GM12878 (cell line): ENCODE data around the gene TMEM52. TPM values are rescaled to one million over a fixed set of nuclear protein-coding genes. Genes with fewer than 3 reads are reported as not detected.

Experiments
- ATAC-seq: fragments of 200-7000 bp; cut with Tn5 transposase; 3 replicates; pipeline ENCODE4 v1.9.1; 2020; ENCODE audit warnings: mild to moderate bottlenecking, moderate library complexity
- BruUV-seq: library from RNA; stranded (reverse); fragments of 400-500 nt; replicated peaks from 2 replicates; lab custom pipeline; 2021; lab: Mats Ljungman, UMichigan
- CTCF ChIA-PET: fragments of 300-600 bp; sonication (Branson Sonifier 250); formaldehyde crosslinking; extraction: SDS; loops from one replicate; lab custom pipeline; 2021; ENCODE audit warnings: inconsistent platforms; lab: Yijun Ruan, JAX
- POLR2A ChIA-PET: fragments of 350-600 bp; formaldehyde crosslinking; extraction: SDS; loops from one replicate; lab custom pipeline; 2021; ENCODE audit warnings: inconsistent platforms; lab: Charles Lee
- RAD21 ChIA-PET: fragments of 300-600 bp; sonication (Branson Sonifier 250); formaldehyde crosslinking; loops from one replicate; lab custom pipeline; 2023; ENCODE audit warnings: antibody characterized with exemption; ENCODE audit not compliant: unreplicated experiment; lab: Charles Lee
- SMC1A ChIA-PET: fragments of 300-600 bp; sonication (Branson Sonifier 250); formaldehyde crosslinking; loops from one replicate; lab custom pipeline; 2023; ENCODE audit not compliant: unreplicated experiment, uncharacterized antibody; lab: Charles Lee
- DNase-seq: peaks from one replicate; pipeline ENCODE4 v3.0.0-alpha.2; 2011; ENCODE audit warnings: low read depth, low spot score
- FAIRE-seq: peaks from 3 replicates; lab custom pipeline; 2011; peaks lifted over from hg19 to GRCh38; lab: Jason Lieb, UNC
- H2AFZ ChIP-seq: 2 replicates; pipeline ENCODE4 v1.6.0; 2011; ENCODE audit warnings: low read depth, low read length, control low read depth; ENCODE audit not compliant: control insufficient read depth
- H3K27ac ChIP-seq: 2 replicates; pipeline ENCODE4 v1.5.1; 2011; ENCODE audit warnings: control low read depth; ENCODE audit not compliant: control insufficient read depth, insufficient read depth
- H3K27me3 ChIP-seq, 2 experiments: replicated peaks in 1 of 2; 2 replicates each; pipeline versions ENCODE4 v1.6.0 to v1.6.1; 2011; ENCODE audit warnings: low read length in 1 of 2; ENCODE audit not compliant: control insufficient read depth in 2 of 2, insufficient read depth in 2 of 2
- H3K36me3 ChIP-seq, 2 experiments: 2 replicates each; pipeline ENCODE4 v1.5.1; 2011; ENCODE audit warnings: low read length in 1 of 2; ENCODE audit not compliant: control insufficient read depth in 2 of 2, insufficient read depth in 2 of 2
- H3K4me1 ChIP-seq: 2 replicates; pipeline ENCODE4 v1.6.1; 2011; ENCODE audit warnings: mild to moderate bottlenecking, low read length, moderate library complexity, mixed read lengths; ENCODE audit not compliant: control insufficient read depth, insufficient read depth
- H3K4me2 ChIP-seq: 2 replicates; pipeline ENCODE4 v1.6.0; 2011; ENCODE audit warnings: control low read depth; ENCODE audit not compliant: control insufficient read depth, insufficient read depth
- H3K4me3 ChIP-seq: fragments of 200-600 bp; sonication (generic); 2 replicates; pipeline ENCODE4 v1.5.1; 2016
- H3K79me2 ChIP-seq: 2 replicates; pipeline ENCODE4 v1.6.0; 2011; ENCODE audit warnings: low read length; ENCODE audit not compliant: control insufficient read depth, insufficient read depth
- H3K9ac ChIP-seq: 2 replicates; pipeline ENCODE4 v1.8.0; 2011; ENCODE audit warnings: low read length, control low read depth, mixed read lengths; ENCODE audit not compliant: control insufficient read depth, insufficient read depth
- H3K9me3 ChIP-seq: replicated peaks from 3 replicates; pipeline ENCODE4 v1.5.1; 2011; ENCODE audit warnings: mild to moderate bottlenecking, low read length; ENCODE audit not compliant: control insufficient read depth, insufficient read depth
- H4K20me1 ChIP-seq: 2 replicates; pipeline ENCODE4 v1.6.0; 2011; ENCODE audit not compliant: control insufficient read depth, insufficient read depth
- BCL3 ChIP-seq: IDR thresholded peaks from 2 replicates; pipeline ENCODE4 v1.6.1; 2011; ENCODE audit warnings: borderline replicate concordance, low read depth, mild to moderate bottlenecking, moderate library complexity, low read length; ENCODE audit not compliant: insufficient read depth, poor library complexity, severe bottlenecking
- BRCA1 ChIP-seq: IDR thresholded peaks from 2 replicates; pipeline ENCODE4 v1.6.1; 2011; ENCODE audit warnings: low read depth, low read length, improper control_type of control experiment
- WGBS: methylation state at CpG from one replicate; pipeline ENCODE4 v1.1.6; 2016; ENCODE audit warnings: low lambda C conversion rate; ENCODE audit not compliant: insufficient replicate concordance, insufficient coverage; ENCODE audit errors: missing lambda C conversion rate; 5-methylcytosine and 5-hydroxymethylcytosine counted together
- in situ Hi-C: fragments of 300-500 bp; cut with MboI; formaldehyde crosslinking; loops from 9 replicates; pipeline ENCODE4 v1.14.3; 2018; ENCODE audit warnings: mixed read lengths
- intact Hi-C: fragments of 100-400 bp; cut with micrococcal nuclease; formaldehyde crosslinking; loops from one replicate; pipeline ENCODE4 v1.14.2; 2022; ENCODE audit not compliant: unreplicated experiment
- polyA plus RNA-seq, 11 experiments: library from polyadenylated mRNA; depleted of rRNA in 4 of 11; unstranded in 6 of 11; stranded (reverse) in 5 of 11; fragments of >200 nt; fragmentation: Nextera tagmentation in 4 of 11; fragmentation: Illumina TruSeq in 1 of 11; extraction: Ambion mirVana in 4 of 11; extraction: Trizol in 1 of 11; gene quantifications; 1 replicate in 1 of 11; 2 replicates in 10 of 11; pipeline versions ENCODE4 v1.2.1 to v1.2.3, GENCODE V29; 2011 to 2016; ENCODE audit warnings: inconsistent platforms in 2 of 11, missing spikeins in 2 of 11, low read depth in 1 of 11
- total RNA-seq, 4 experiments: library from RNA; depleted of rRNA in 3 of 4; stranded (reverse); fragments of >200 nt in 3 of 4; fragmentation: Illumina TruSeq in 1 of 4; extraction: Trizol in 1 of 4; gene quantifications; 2 replicates each; pipeline versions ENCODE4 v1.2.1 to v1.2.3, GENCODE V29; 2013 to 2021

The TMEM52 gene
- total and polyA plus RNA-seq, 10 of the 15 experiments (the other 5 are each of a cell fraction or from before 2014, with no cell fraction given) = 0.17 to 0.33 (median 0.24) TPM; not detected in 7

GRCh38 chr1:1903224-1903623 is 15.9 kb downstream of the TMEM52 start:
- ATAC-seq (no peak), DNase-seq (no peak), FAIRE-seq (no peak)
- Histone ChIP-seq H3K4me1 (peaks cover 15% of the 10 kb centered on the region), H3K27ac (no peak overlapping the region), H3K9ac (no peak overlapping the region), H4K20me1 (no peaks in the 10 kb centered on the region), H3K36me3 (no peaks in the 10 kb centered on the region), H3K4me2 (no peak overlapping the region), H3K4me3 (no peak overlapping the region), H3K9me3 (no peaks in the 10 kb centered on the region; the same call in 2 of the 3 replicates), H3K27me3 (no peaks in the 10 kb centered on the region), H3K79me2 (no peaks in the 10 kb centered on the region), H2AFZ (no peak overlapping the region)
- TF ChIP-seq BRCA1 = no peak
- in situ Hi-C loops (loop anchor here (10.0 kb wide), 1 partner anchor 118 kb away; no protein-coding TSS in a partner anchor), intact Hi-C loops (no loop called here)
- no TSS peak for BruUV-seq
- POLR2A ChIA-PET = interaction anchor here (0.7 kb wide), 1 partner anchor 238 kb away, joined by 11 read pairs; no protein-coding TSS in a partner anchor
- CTCF ChIA-PET = no interaction called here
- RAD21 ChIA-PET = no interaction called here
- WGBS = 99% methylated on average over 5 of the region's 12 CpGs
- SMC1A ChIA-PET = no interaction called here

GRCh38 chr1:1901641-1902294 is 17.3 kb downstream of the TMEM52 start:
- no peak overlapping the region for H3K27ac ChIP-seq
- ATAC-seq = no peak
- H3K79me2 ChIP-seq = no peaks in the 10 kb centered on the region
- H2AFZ ChIP-seq = no peak overlapping the region
- ChIA-PET RAD21 (interaction anchor here (1.3 kb wide), 1 partner anchor 122 kb away, joined by 3 read pairs; no protein-coding TSS in a partner anchor), SMC1A (interaction anchor here (1.0 kb wide), 1 partner anchor 104 kb away, joined by 3 read pairs; no protein-coding TSS in a partner anchor)
- no peak for DNase-seq
- no peaks in the 10 kb centered on the region for H3K36me3 ChIP-seq
- H3K4me2 ChIP-seq = no peak overlapping the region
- in situ Hi-C loops = loop anchor here (10.0 kb wide), 1 partner anchor 117 kb away; no protein-coding TSS in a partner anchor
- no peaks in the 10 kb centered on the region for H3K27me3 ChIP-seq
- 20% methylated on average over 13 of the region's 13 CpGs for WGBS
- no TSS peak for BruUV-seq
- peaks cover 4% of the 10 kb centered on the region for H3K4me1 ChIP-seq
- no peak for TF ChIP-seq BCL3
- TF ChIP-seq, all 136 proteins: peak for 0
- ChIA-PET POLR2A (interaction anchor here (1.0 to 1.2 kb wide), 2 partner anchors 16 to 48 kb away, joined by 3 read pairs; no protein-coding TSS in a partner anchor), CTCF (interaction anchor here (1.3 kb wide), 1 partner anchor 103 kb away, joined by 5 read pairs; no protein-coding TSS in a partner anchor)
- H4K20me1 ChIP-seq = no peaks in the 10 kb centered on the region
- no peak overlapping the region for H3K4me3 ChIP-seq
- intact Hi-C loops = no loop called here
- no peak for FAIRE-seq
- H3K9ac ChIP-seq = no peak overlapping the region
- no peaks in the 10 kb centered on the region; the same call in 2 of the 3 replicates for H3K9me3 ChIP-seq
